Measurements from ENCODE around the gene GRHL3.

Gene GRHL3

GRCh38 chr1:24360681-24361080, 41.5 kb downstream of the GRHL3 start:
- Histone ChIP-seq H3K27ac (ENCODE audit: low read depth, low read length, poor library complexity, severe bottlenecking) (no peak overlapping the region), H3F3A (ENCODE audit: insufficient read depth, low read length) (no peaks in the 10 kb centered on the region)

GRCh38 chr1:24361811-24362210, 42.7 kb downstream of the GRHL3 start:
- Histone ChIP-seq H3K9me2 (ENCODE audit: low read depth, low read length) (no peaks in the 10 kb centered on the region), H3K27ac (ENCODE audit: low read depth, low read length, poor library complexity, severe bottlenecking) (no peak overlapping the region), H3K9me3 (ENCODE audit: low read length) (no peaks in the 10 kb centered on the region), H3K27me3 (ENCODE audit: insufficient read depth, low read length) (no peaks in the 10 kb centered on the region), H3K9ac (ENCODE audit: low read length) (no peak overlapping the region), H3K4me2 (ENCODE audit: low read length) (no peak overlapping the region), H3K4me1 (ENCODE audit: insufficient read depth, low read length, severe bottlenecking) (no peaks in the 10 kb centered on the region), H3F3A (ENCODE audit: insufficient read depth, low read length) (no peaks in the 10 kb centered on the region), H3K36me3 (ENCODE audit: insufficient read depth, low read length) (no peaks in the 10 kb centered on the region; the same call in 1 of the 2 replicates), H2AFZ (ENCODE audit: low read length) (no peak overlapping the region), H4K20me1 (ENCODE audit: insufficient read depth, low read length) (no peaks in the 10 kb centered on the region), H3K4me3 (ENCODE audit: low read depth, low read length, poor library complexity, severe bottlenecking) (no peak overlapping the region), H3K79me2 (ENCODE audit: insufficient read depth, low read length) (no peaks in the 10 kb centered on the region)
- TF ChIP-seq EZH2 (IDR thresholded peaks at IDR 0.05; ENCODE audit: borderline replicate concordance, low read length) = no peak
- no peak for TF ChIP-seq CTCF (IDR thresholded peaks at IDR 0.05; ENCODE audit: low read length)

More at GRCh38 chr1:24360681-24361080, 41.5 kb downstream of the GRHL3 start:
- Histone ChIP-seq H3K9me3 (ENCODE audit: low read length) (no peaks in the 10 kb centered on the region), H3K4me2 (ENCODE audit: low read length) (no peak overlapping the region), H3K9ac (ENCODE audit: low read length) (no peak overlapping the region), H3K27me3 (ENCODE audit: insufficient read depth, low read length) (no peaks in the 10 kb centered on the region), H3K4me1 (ENCODE audit: insufficient read depth, low read length, severe bottlenecking) (no peaks in the 10 kb centered on the region), H3K4me3 (ENCODE audit: low read depth, low read length, poor library complexity, severe bottlenecking) (no peak overlapping the region), H4K20me1 (ENCODE audit: insufficient read depth, low read length) (no peaks in the 10 kb centered on the region), H3K79me2 (ENCODE audit: insufficient read depth, low read length) (no peaks in the 10 kb centered on the region), H3K36me3 (ENCODE audit: insufficient read depth, low read length) (no peaks in the 10 kb centered on the region), H3K9me2 (ENCODE audit: low read depth, low read length) (no peaks in the 10 kb centered on the region), H2AFZ (ENCODE audit: low read length) (no peak overlapping the region)
- TF ChIP-seq CTCF (IDR thresholded peaks at IDR 0.05; ENCODE audit: low read length) (no peak), EZH2 (IDR thresholded peaks at IDR 0.05; ENCODE audit: borderline replicate concordance, low read length) (no peak)

GRCh38 chr1:24362396-24362795, 43.2 kb downstream of the GRHL3 start:
- Histone ChIP-seq H3K9me2 (ENCODE audit: low read depth, low read length) (no peaks in the 10 kb centered on the region), H3K4me1 (ENCODE audit: insufficient read depth, low read length, severe bottlenecking) (no peaks in the 10 kb centered on the region), H4K20me1 (ENCODE audit: insufficient read depth, low read length) (no peaks in the 10 kb centered on the region), H3K4me3 (ENCODE audit: low read depth, low read length, poor library complexity, severe bottlenecking) (no peak overlapping the region), H3K4me2 (ENCODE audit: low read length) (no peak overlapping the region), H3K79me2 (ENCODE audit: insufficient read depth, low read length) (no peaks in the 10 kb centered on the region), H3K9ac (ENCODE audit: low read length) (no peak overlapping the region), H3K27me3 (ENCODE audit: insufficient read depth, low read length) (no peaks in the 10 kb centered on the region), H2AFZ (ENCODE audit: low read length) (no peak overlapping the region), H3F3A (ENCODE audit: insufficient read depth, low read length) (no peaks in the 10 kb centered on the region), H3K36me3 (ENCODE audit: insufficient read depth, low read length) (no peaks in the 10 kb centered on the region; the same call in 1 of the 2 replicates), H3K27ac (ENCODE audit: low read depth, low read length, poor library complexity, severe bottlenecking) (no peak overlapping the region), H3K9me3 (ENCODE audit: low read length) (no peaks in the 10 kb centered on the region)
- no peak for TF ChIP-seq EZH2 (IDR thresholded peaks at IDR 0.05; ENCODE audit: borderline replicate concordance, low read length)
- no peak for TF ChIP-seq CTCF (IDR thresholded peaks at IDR 0.05; ENCODE audit: low read length)

Measured in OCI-LY1 (cell line).